OCI-LY3 (cell line): ENCODE data around the gene PDLIM3.

Experiments used
- H2AFZ ChIP-seq: fragments of 200-600, 300-600 bp; shearing (Covaris generic); 2 replicates; pipeline ENCODE4 v1.6.0; 2014; ENCODE audit warnings: antibody characterized with exemption, low read depth, low read length
- H3K27ac ChIP-seq: fragments of 200-600, 300-600 bp; sonication (generic); 2 replicates; pipeline ENCODE4 v1.5.1; 2014; ENCODE audit warnings: mild to moderate bottlenecking, low read length, moderate library complexity, mixed read lengths
- H3K27me3 ChIP-seq: fragments of 200-600, 300-600 bp; sonication (generic); 2 replicates; pipeline ENCODE4 v1.6.1; 2014; ENCODE audit warnings: low read depth, low read length, mixed read lengths
- H3K36me3 ChIP-seq: fragments of 200-600, 300-600 bp; sonication (generic); replicated peaks from 2 replicates; pipeline ENCODE3; 2014; ENCODE audit warnings: low read depth, low read length, mixed read lengths
- H3K4me1 ChIP-seq: fragments of 300-600, 200-600 bp; sonication (generic); 2 replicates; pipeline ENCODE4 v1.6.1; 2014; ENCODE audit warnings: low read length, mixed read lengths
- H3K4me2 ChIP-seq: fragments of 200-600, 300-600 bp; sonication (generic); 2 replicates; pipeline ENCODE4 v1.6.1; 2014; ENCODE audit warnings: low read length, mixed read lengths
- H3K4me3 ChIP-seq: fragments of 300-600, 200-600 bp; sonication (generic); 2 replicates; pipeline ENCODE4 v1.5.1; 2014; ENCODE audit warnings: antibody characterized with exemption, mild to moderate bottlenecking, low read length, moderate library complexity
- H3K79me2 ChIP-seq: fragments of 300-600, 200-600 bp; shearing (Covaris generic); 2 replicates; pipeline ENCODE4 v1.6.1; 2014; ENCODE audit warnings: mild to moderate bottlenecking, low read length, mixed read lengths
- H3K9ac ChIP-seq: fragments of 300-600, 200-600 bp; shearing (Covaris generic); 2 replicates; pipeline ENCODE4 v1.6.0; 2014; ENCODE audit warnings: mild to moderate bottlenecking, low read length, moderate library complexity
- H3K9me3 ChIP-seq: fragments of 200-600, 300-600 bp; shearing (Covaris generic); 2 replicates; pipeline ENCODE4 v1.6.1; 2014; ENCODE audit warnings: low read length, mixed read lengths; ENCODE audit not compliant: insufficient read depth
- H4K20me1 ChIP-seq: fragments of 200-600, 300-600 bp; sonication (generic); 2 replicates; pipeline ENCODE4 v1.6.1; 2016; ENCODE audit warnings: low read length, mixed read lengths; ENCODE audit not compliant: insufficient read depth
- EZH2phosphoT487 ChIP-seq: fragments of 200-600 bp; shearing (Covaris generic); IDR thresholded peaks from 2 replicates; pipeline ENCODE4 v1.6.1; 2018; ENCODE audit warnings: antibody characterized with exemption, mixed run types, low read depth
- TF ChIP-seq, protein P1 (sequence below): fragments of 200-600, 300-600 bp; sonication (generic); IDR thresholded peaks from 2 replicates; pipeline ENCODE4 v1.5.1; 2014; ENCODE audit warnings: antibody characterized with exemption, low read length, low read depth

Gene PDLIM3

DNA sequence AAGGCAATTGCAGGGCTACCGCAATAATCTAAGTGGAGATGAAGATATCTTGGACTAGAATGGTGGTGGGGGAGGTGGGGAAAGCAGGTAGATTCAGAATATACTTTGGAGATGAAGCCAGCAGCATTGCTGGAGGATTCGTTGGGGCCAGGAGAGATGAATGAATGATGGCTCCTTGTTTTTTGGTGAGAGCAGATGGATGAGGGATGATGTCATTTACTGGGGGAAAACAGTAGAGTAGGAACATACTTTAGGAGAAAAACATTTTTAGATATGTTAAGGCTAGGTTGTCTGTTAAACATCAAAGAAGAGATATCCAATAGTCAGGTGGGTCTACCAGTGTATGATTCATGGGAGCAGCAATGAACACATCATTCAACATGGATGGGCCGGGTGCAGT is 69.6 kb downstream of the PDLIM3 start:
- TF ChIP-seq, protein P1, sequence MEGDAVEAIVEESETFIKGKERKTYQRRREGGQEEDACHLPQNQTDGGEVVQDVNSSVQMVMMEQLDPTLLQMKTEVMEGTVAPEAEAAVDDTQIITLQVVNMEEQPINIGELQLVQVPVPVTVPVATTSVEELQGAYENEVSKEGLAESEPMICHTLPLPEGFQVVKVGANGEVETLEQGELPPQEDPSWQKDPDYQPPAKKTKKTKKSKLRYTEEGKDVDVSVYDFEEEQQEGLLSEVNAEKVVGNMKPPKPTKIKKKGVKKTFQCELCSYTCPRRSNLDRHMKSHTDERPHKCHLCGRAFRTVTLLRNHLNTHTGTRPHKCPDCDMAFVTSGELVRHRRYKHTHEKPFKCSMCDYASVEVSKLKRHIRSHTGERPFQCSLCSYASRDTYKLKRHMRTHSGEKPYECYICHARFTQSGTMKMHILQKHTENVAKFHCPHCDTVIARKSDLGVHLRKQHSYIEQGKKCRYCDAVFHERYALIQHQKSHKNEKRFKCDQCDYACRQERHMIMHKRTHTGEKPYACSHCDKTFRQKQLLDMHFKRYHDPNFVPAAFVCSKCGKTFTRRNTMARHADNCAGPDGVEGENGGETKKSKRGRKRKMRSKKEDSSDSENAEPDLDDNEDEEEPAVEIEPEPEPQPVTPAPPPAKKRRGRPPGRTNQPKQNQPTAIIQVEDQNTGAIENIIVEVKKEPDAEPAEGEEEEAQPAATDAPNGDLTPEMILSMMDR: no peak
- no peak for TF ChIP-seq EZH2phosphoT487
- H3K36me3 ChIP-seq: no peaks in the 10 kb centered on the region
- no peaks in the 10 kb centered on the region for H4K20me1 ChIP-seq
- no peak overlapping the region for H3K4me3 ChIP-seq
- H3K27me3 ChIP-seq: no peaks in the 10 kb centered on the region
- no peak overlapping the region for H2AFZ ChIP-seq
- H3K27ac ChIP-seq: no peak overlapping the region
- no peaks in the 10 kb centered on the region for H3K4me1 ChIP-seq
- H3K9ac ChIP-seq: no peak overlapping the region
- H3K79me2 ChIP-seq: no peaks in the 10 kb centered on the region
- no peak overlapping the region for H3K4me2 ChIP-seq
- H3K9me3 ChIP-seq: no peaks in the 10 kb centered on the region

DNA sequence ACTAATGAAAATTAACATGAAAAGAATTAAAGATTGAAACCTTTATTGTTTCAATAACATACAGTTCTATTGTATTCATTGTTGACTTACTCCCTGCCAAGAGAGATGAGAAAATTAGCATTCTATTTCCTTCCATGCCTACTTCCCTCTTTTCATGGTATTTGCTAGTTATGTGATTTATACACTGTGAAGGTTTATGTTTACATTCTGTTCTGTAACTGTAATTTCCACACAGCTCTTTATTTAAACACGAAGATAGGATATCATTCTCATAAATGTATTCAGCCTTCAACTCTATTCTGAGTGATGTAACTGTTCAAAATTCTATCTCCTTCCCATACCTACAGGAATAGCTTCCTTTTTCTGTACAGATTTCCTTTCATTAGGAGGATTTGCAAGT is 70.4 kb downstream of the PDLIM3 start:
- H2AFZ ChIP-seq: no peak overlapping the region
- no peaks in the 10 kb centered on the region for H3K27me3 ChIP-seq
- no peaks in the 10 kb centered on the region for H3K36me3 ChIP-seq
- no peak overlapping the region for H3K4me3 ChIP-seq
- no peaks in the 10 kb centered on the region for H4K20me1 ChIP-seq
- no peak overlapping the region for H3K4me2 ChIP-seq
- H3K9ac ChIP-seq: no peak overlapping the region
- no peaks in the 10 kb centered on the region for H3K9me3 ChIP-seq
- TF ChIP-seq EZH2phosphoT487: no peak
- TF ChIP-seq, protein P1: no peak
- no peak overlapping the region for H3K27ac ChIP-seq
- no peaks in the 10 kb centered on the region for H3K79me2 ChIP-seq
- H3K4me1 ChIP-seq: no peaks in the 10 kb centered on the region

- Histone ChIP-seq H3K9me3 (no peaks in the 10 kb centered on the region), H3K4me1 (no peaks in the 10 kb centered on the region), H4K20me1 (no peaks in the 10 kb centered on the region), H3K79me2 (no peaks in the 10 kb centered on the region), H3K9ac (no peak overlapping the region), H2AFZ (no peak overlapping the region), H3K4me3 (no peak overlapping the region), H3K27me3 (no peaks in the 10 kb centered on the region), H3K36me3 (no peaks in the 10 kb centered on the region), H3K4me2 (no peak overlapping the region), H3K27ac (no peak overlapping the region)
- TF ChIP-seq, protein P1: no peak
These were observed 71.1 kb downstream of the PDLIM3 start for GRCh38 chr4:185464183-185464582.

GRCh38 chr4:185463541-185463940 is 71.8 kb downstream of the PDLIM3 start:
- no peak overlapping the region for H3K27ac ChIP-seq
- no peak overlapping the region for H3K4me3 ChIP-seq
- no peak overlapping the region for H3K9ac ChIP-seq
- no peaks in the 10 kb centered on the region for H3K36me3 ChIP-seq
- no peaks in the 10 kb centered on the region for H4K20me1 ChIP-seq
- H3K9me3 ChIP-seq: no peaks in the 10 kb centered on the region
- TF ChIP-seq EZH2phosphoT487: no peak
- TF ChIP-seq, protein P1: no peak
- H3K27me3 ChIP-seq: no peaks in the 10 kb centered on the region
- no peak overlapping the region for H2AFZ ChIP-seq
- H3K4me2 ChIP-seq: no peak overlapping the region
- H3K79me2 ChIP-seq: no peaks in the 10 kb centered on the region
- H3K4me1 ChIP-seq: no peaks in the 10 kb centered on the region
